Measurements from ENCODE around the gene SLC24A3.

DNA sequence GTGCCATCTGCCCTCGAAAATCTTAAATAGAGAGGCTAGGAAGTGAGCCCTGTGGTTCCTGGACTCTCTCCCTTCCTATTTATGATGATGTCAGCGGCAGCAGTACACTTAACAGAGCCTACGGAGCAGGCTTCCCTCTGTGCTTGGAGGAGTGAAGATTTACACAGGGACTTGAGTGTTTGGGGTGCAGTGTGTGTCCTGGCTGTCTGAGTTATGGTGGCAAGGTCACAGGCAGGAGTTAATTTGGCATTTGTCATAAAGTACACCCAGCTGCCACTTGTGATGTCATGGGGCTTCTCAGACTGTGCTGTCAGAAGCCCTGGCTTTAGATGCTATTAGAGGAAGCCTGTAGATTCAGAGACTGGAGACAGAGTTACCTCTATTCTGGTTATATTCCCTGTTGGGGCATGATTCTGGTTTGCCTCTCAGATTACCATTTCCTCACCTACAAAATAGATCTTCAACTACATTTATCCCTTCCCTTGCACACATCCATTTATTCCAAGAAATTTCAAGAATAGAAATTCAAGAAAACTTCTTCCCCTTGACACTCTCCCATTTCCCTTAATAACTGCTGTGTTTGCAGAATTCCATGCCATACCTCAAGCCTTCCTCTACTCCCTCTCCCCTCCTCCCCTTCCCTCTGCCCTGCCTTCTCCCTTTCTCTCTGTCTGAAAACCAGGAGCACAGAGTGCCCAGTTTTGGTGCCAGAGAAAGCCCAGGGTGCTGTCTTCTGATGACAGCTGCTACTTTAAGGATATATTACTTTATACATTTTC lies 72.1 kb downstream of the SLC24A3 start:
- TF ChIP-seq, protein P1, sequence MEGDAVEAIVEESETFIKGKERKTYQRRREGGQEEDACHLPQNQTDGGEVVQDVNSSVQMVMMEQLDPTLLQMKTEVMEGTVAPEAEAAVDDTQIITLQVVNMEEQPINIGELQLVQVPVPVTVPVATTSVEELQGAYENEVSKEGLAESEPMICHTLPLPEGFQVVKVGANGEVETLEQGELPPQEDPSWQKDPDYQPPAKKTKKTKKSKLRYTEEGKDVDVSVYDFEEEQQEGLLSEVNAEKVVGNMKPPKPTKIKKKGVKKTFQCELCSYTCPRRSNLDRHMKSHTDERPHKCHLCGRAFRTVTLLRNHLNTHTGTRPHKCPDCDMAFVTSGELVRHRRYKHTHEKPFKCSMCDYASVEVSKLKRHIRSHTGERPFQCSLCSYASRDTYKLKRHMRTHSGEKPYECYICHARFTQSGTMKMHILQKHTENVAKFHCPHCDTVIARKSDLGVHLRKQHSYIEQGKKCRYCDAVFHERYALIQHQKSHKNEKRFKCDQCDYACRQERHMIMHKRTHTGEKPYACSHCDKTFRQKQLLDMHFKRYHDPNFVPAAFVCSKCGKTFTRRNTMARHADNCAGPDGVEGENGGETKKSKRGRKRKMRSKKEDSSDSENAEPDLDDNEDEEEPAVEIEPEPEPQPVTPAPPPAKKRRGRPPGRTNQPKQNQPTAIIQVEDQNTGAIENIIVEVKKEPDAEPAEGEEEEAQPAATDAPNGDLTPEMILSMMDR (conservative IDR thresholded peaks at IDR 0.05), result no peak
- TF ChIP-seq EZH2 (IDR thresholded peaks at IDR 0.05; ENCODE audit: low read depth), result no peak

Measured in PC-9 (cell line).